ENCODE data around the gene LTF. TPM values are rescaled to one million over a fixed set of nuclear protein-coding genes. Genes with fewer than 3 reads are reported as not detected.

The LTF gene
- total and polyA plus RNA-seq, 3 donors from 2014 or later, result 0.31 to 7.8 (median 0.43) TPM

GRCh38 chr3:46467562-46467961, 2.9 kb upstream of the LTF start:
- peaks cover 4% of the 10 kb centered on the region for H3K4me1 ChIP-seq
- intact Hi-C loops (cut with DNase I; ENCODE audit: low total_unique reads), result no loop called here
- TF ChIP-seq CTCF (IDR thresholded peaks at IDR 0.05) (no peak), POLR2A (IDR thresholded peaks at IDR 0.05) (no peak)
- H3K27ac ChIP-seq, result no peak overlapping the region
- WGBS, 2 donors, result 88% methylated on average over 4 of the region's 4 CpGs
- H3K4me3 ChIP-seq, result no peak overlapping the region
- H3K27me3 ChIP-seq, result no peaks in the 10 kb centered on the region
- no peak for DNase-seq
- no peaks in the 10 kb centered on the region for H3K36me3 ChIP-seq (ENCODE audit: low read depth, missing control alignments)
- no peaks in the 10 kb centered on the region for H3K9me3 ChIP-seq

GRCh38 chr3:46466871-46467403, 2.2 kb upstream of the LTF start:
- intact Hi-C loops (cut with DNase I; ENCODE audit: low total_unique reads), result no loop called here
- no peaks in the 10 kb centered on the region for H3K9me3 ChIP-seq
- H3K27me3 ChIP-seq, result no peaks in the 10 kb centered on the region
- 56 to 57% methylated on average over 1 of the region's 1 CpG for WGBS, 2 donors
- no peak for DNase-seq
- TF ChIP-seq POLR2A (IDR thresholded peaks at IDR 0.05) (no peak), CTCF (IDR thresholded peaks at IDR 0.05) (no peak)
- no peak overlapping the region for H3K27ac ChIP-seq
- no peak overlapping the region for H3K4me3 ChIP-seq
- no peaks in the 10 kb centered on the region for H3K36me3 ChIP-seq (ENCODE audit: low read depth, missing control alignments)
- peaks cover 4% of the 10 kb centered on the region for H3K4me1 ChIP-seq

- H3K27ac ChIP-seq, result no peak overlapping the region
- TF ChIP-seq POLR2A (IDR thresholded peaks at IDR 0.05) (no peak), CTCF (IDR thresholded peaks at IDR 0.05) (no peak)
- intact Hi-C loops (cut with DNase I; ENCODE audit: low total_unique reads), result no loop called here
- DNase-seq, result no peak
- no peaks in the 10 kb centered on the region for H3K9me3 ChIP-seq
- no peaks in the 10 kb centered on the region for H3K36me3 ChIP-seq (ENCODE audit: low read depth, missing control alignments)
- H3K27me3 ChIP-seq, result no peaks in the 10 kb centered on the region
- H3K4me1 ChIP-seq, result peaks cover 4% of the 10 kb centered on the region
- H3K4me3 ChIP-seq, result no peak overlapping the region
These were observed 1.6 kb upstream of the LTF start for GRCh38 chr3:46466273-46466672.

GRCh38 chr3:46465196-46465520, 453 bp upstream of the LTF start:
- H3K27ac ChIP-seq, result no peak overlapping the region

More at GRCh38 chr3:46465196-46465520, 453 bp upstream of the LTF start:
- intact Hi-C loops (cut with DNase I; ENCODE audit: low total_unique reads), result no loop called here
- WGBS, 2 donors, result 36 to 59% methylated on average over 2 of the region's 2 CpGs
- Histone ChIP-seq H3K9me3 (no peaks in the 10 kb centered on the region), H3K27me3 (no peaks in the 10 kb centered on the region), H3K36me3 (ENCODE audit: low read depth, missing control alignments) (no peaks in the 10 kb centered on the region), H3K4me1 (peaks cover 4% of the 10 kb centered on the region), H3K4me3 (no peak overlapping the region)
- TF ChIP-seq POLR2A (IDR thresholded peaks at IDR 0.05), result no peak
- TF ChIP-seq CTCF (IDR thresholded peaks at IDR 0.05), result no peak
- no peak for DNase-seq

All from testis (tissue), 3 donors.